ENCODE data around the gene PPP1R16B.

The PPP1R16B gene

DNA sequence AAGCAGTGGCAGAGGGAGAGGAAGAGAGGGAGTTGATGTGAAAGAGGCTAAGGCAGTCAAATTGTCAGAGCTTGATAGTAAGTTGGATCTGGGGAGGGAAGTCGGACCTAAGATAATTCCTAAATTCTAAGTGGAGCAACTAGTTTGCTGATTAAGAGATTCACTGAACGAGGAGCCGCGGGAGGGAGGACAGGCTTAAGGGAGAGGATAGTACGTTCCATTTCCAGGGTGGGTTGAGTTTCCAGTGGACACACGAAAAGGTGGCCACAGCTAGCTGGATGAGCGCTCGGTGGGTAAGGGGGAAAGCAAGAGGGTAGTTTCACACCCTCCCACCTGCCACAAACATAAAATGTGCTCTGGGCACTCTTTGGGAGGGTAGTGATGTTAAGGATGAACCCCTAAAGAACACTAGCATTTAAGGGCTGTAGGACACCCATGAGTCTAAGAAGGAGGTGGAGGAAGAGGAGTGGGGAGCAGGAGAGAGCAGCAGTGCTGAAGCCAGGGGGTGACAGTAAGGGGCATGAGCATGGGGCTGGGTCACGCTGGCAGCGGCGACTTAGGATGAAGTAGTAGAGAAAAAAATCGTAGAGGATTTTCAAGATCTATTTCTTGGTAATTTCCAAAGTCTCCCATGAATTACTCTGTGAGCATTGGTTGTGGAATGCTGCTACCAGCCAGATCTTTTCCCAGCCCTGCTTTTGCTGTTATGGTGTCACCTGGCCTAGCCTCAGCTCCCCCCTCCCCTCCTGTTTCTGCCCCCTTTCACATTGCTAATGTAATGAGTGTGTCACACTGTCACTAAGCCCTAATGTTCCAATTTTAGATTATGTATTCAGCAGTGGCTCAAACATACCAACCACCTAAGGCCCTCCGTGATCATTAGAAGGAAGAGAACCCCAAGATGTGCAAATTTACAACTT lies 35.9 kb upstream of the PPP1R16B start:
- no peak overlapping the region for H2AFZ ChIP-seq (ENCODE audit: low read depth)
- TF ChIP-seq, protein P1, sequence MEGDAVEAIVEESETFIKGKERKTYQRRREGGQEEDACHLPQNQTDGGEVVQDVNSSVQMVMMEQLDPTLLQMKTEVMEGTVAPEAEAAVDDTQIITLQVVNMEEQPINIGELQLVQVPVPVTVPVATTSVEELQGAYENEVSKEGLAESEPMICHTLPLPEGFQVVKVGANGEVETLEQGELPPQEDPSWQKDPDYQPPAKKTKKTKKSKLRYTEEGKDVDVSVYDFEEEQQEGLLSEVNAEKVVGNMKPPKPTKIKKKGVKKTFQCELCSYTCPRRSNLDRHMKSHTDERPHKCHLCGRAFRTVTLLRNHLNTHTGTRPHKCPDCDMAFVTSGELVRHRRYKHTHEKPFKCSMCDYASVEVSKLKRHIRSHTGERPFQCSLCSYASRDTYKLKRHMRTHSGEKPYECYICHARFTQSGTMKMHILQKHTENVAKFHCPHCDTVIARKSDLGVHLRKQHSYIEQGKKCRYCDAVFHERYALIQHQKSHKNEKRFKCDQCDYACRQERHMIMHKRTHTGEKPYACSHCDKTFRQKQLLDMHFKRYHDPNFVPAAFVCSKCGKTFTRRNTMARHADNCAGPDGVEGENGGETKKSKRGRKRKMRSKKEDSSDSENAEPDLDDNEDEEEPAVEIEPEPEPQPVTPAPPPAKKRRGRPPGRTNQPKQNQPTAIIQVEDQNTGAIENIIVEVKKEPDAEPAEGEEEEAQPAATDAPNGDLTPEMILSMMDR (conservative IDR thresholded peaks at IDR 0.05; ENCODE audit: low read depth, low read length), result no peak
- H3K9ac ChIP-seq, result no peak overlapping the region
- no peaks in the 10 kb centered on the region for H3K27me3 ChIP-seq (ENCODE audit: insufficient read depth, low read depth)
- peaks cover 12% of the 10 kb centered on the region; the same call in 1 of the 2 replicates for H3K36me3 ChIP-seq (ENCODE audit: insufficient read depth)
- no peaks in the 10 kb centered on the region for H3K79me2 ChIP-seq (ENCODE audit: insufficient read depth, low read depth)
- no peak overlapping the region for H3K4me3 ChIP-seq (IDR thresholded peaks at IDR 0.05; ENCODE audit: insufficient read depth, low read depth, low read length)
- no peak overlapping the region for H3K27ac ChIP-seq
- H3K4me2 ChIP-seq, result no peak overlapping the region
- no peaks in the 10 kb centered on the region for H3K4me1 ChIP-seq (ENCODE audit: low read depth, poor library complexity, severe bottlenecking)
- no peaks in the 10 kb centered on the region; the same call in 1 of the 2 replicates for H4K20me1 ChIP-seq (ENCODE audit: insufficient read depth)

DNA sequence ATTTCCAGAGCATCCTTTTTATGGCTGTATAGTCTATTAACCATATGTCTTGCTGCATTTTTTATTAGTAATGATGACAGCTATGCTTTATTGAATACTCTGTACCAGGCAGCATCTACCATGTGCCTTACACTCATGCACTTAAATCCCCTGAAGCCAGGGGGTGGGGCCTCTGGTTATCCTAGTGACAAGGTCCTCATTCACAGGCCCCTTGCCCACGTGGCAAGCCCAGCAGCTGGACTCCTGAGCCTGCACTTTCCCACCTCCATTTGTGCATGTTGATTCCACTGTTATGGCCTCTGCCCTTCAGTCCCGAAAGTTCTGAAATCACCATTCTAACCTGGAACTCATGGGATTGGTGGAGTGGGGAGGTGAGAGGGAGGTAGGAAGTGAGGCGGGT lies 35.0 kb upstream of the PPP1R16B start:
- Histone ChIP-seq H3K4me3 (IDR thresholded peaks at IDR 0.05; ENCODE audit: insufficient read depth, low read depth, low read length) (no peak overlapping the region), H3K9ac (no peak overlapping the region), H4K20me1 (ENCODE audit: insufficient read depth) (no peaks in the 10 kb centered on the region; the same call in 1 of the 2 replicates), H3K27me3 (ENCODE audit: insufficient read depth, low read depth) (no peaks in the 10 kb centered on the region), H2AFZ (ENCODE audit: low read depth) (no peak overlapping the region), H3K27ac (no peak overlapping the region), H3K4me2 (no peak overlapping the region), H3K79me2 (ENCODE audit: insufficient read depth, low read depth) (no peaks in the 10 kb centered on the region), H3K36me3 (ENCODE audit: insufficient read depth) (peaks cover 12% of the 10 kb centered on the region; the same call in 1 of the 2 replicates), H3K4me1 (ENCODE audit: low read depth, poor library complexity, severe bottlenecking) (no peaks in the 10 kb centered on the region)
- TF ChIP-seq, protein P1 (conservative IDR thresholded peaks at IDR 0.05; ENCODE audit: low read depth, low read length), result no peak

DNA sequence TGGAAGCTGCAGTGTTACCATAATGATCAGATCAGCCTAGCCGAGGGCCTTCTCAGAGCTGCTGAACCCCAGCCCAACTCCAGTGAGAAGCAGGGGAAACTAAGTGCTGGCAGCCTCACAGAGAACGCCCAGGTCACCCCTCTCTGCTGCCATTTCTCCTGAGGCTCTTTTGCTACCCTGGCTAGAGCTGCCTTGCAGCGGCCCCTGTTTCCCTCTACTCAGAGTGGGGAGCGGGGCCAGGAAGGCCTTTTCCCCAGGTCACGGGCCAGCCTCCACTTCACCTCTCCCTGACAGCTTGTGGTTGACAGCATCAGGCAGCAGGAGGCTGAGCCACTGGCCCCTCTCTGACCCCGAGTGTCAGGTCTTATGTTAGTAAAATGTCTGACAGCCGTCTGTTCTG lies 34.5 kb upstream of the PPP1R16B start:
- Histone ChIP-seq H3K4me2 (no peak overlapping the region), H3K4me3 (IDR thresholded peaks at IDR 0.05; ENCODE audit: insufficient read depth, low read depth, low read length) (no peak overlapping the region), H3K27me3 (ENCODE audit: insufficient read depth, low read depth) (no peaks in the 10 kb centered on the region), H2AFZ (ENCODE audit: low read depth) (no peak overlapping the region), H3K4me1 (ENCODE audit: low read depth, poor library complexity, severe bottlenecking) (no peaks in the 10 kb centered on the region), H4K20me1 (ENCODE audit: insufficient read depth) (no peaks in the 10 kb centered on the region; the same call in 1 of the 2 replicates), H3K36me3 (ENCODE audit: insufficient read depth) (peaks cover 12% of the 10 kb centered on the region; the same call in 1 of the 2 replicates), H3K9ac (no peak overlapping the region), H3K27ac (no peak overlapping the region), H3K79me2 (ENCODE audit: insufficient read depth, low read depth) (no peaks in the 10 kb centered on the region)
- TF ChIP-seq, protein P1 (conservative IDR thresholded peaks at IDR 0.05; ENCODE audit: low read depth, low read length), result no peak

DNA sequence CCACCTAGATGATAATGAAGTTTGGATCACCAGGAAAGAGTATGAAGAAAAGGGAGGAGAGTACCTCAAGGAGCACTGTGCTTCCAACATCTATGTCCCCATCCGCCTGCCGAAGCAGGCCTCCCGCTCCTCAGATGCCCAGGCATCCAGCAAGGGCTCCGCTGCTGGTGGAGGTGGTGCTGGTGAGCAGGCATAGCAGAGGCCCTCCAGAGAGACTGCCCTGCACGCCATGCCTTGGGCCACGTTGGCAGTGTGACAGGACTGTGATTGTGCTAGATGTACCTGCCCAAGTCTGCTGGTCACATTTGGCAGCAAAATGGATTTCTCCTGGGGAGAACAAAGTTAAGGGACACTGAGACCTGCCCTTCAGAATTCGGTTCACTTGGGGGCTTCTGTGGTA lies 33.9 kb upstream of the PPP1R16B start:
- H3K4me2 ChIP-seq, result no peak overlapping the region
- peaks cover 12% of the 10 kb centered on the region; the same call in 1 of the 2 replicates for H3K36me3 ChIP-seq (ENCODE audit: insufficient read depth)
- H3K9ac ChIP-seq, result no peak overlapping the region
- H3K4me1 ChIP-seq (ENCODE audit: low read depth, poor library complexity, severe bottlenecking), result no peaks in the 10 kb centered on the region
- H3K79me2 ChIP-seq (ENCODE audit: insufficient read depth, low read depth), result no peaks in the 10 kb centered on the region
- H3K4me3 ChIP-seq (IDR thresholded peaks at IDR 0.05; ENCODE audit: insufficient read depth, low read depth, low read length), result no peak overlapping the region
- no peaks in the 10 kb centered on the region for H3K27me3 ChIP-seq (ENCODE audit: insufficient read depth, low read depth)
- no peaks in the 10 kb centered on the region; the same call in 1 of the 2 replicates for H4K20me1 ChIP-seq (ENCODE audit: insufficient read depth)
- no peak overlapping the region for H3K27ac ChIP-seq
- H2AFZ ChIP-seq (ENCODE audit: low read depth), result no peak overlapping the region
- TF ChIP-seq, protein P1 (conservative IDR thresholded peaks at IDR 0.05; ENCODE audit: low read depth, low read length), result no peak
